ENCODE data around the gene ANKRD11. TPM values are rescaled to one million over a fixed set of nuclear protein-coding genes. Genes with fewer than 3 reads are reported as not detected.
"Not testable (repeated sequence)": the region's sequence is repeated elsewhere in the genome, so short reads cannot be mapped to it uniquely, and the experiment has no call there.

ANKRD11 gene
- total RNA-seq, 8 experiments from 2014 or later, result 22.6 to 148 (median 52.5) TPM

GRCh38 chr16:89472711-89473075, 17.7 kb downstream of the ANKRD11 start:
- in situ Hi-C loops (cut with MboI; ENCODE audit: low pct_unique_long_range_greater_than_20kb in 2 of 9, low sequenced_read_pairs in 9 of 9, unreplicated experiment in 9 of 9), result no loop called here
- WGBS, 10 experiments, result 33 to 100% (median 100%) methylated on average over 1 to 2 of the region's 2 CpGs; no CpG with 5 or more reads in 3 of the 10 experiments
- Histone ChIP-seq H3K4me3 (no peak overlapping the region), H3K27ac (no peak overlapping the region), H3K4me1 (replicated peaks in 1 of 2) (peaks cover 8 to 18% of the 10 kb centered on the region in 2 donors)
- no peak for ATAC-seq (replicated peaks in 6 of 8)

DNA sequence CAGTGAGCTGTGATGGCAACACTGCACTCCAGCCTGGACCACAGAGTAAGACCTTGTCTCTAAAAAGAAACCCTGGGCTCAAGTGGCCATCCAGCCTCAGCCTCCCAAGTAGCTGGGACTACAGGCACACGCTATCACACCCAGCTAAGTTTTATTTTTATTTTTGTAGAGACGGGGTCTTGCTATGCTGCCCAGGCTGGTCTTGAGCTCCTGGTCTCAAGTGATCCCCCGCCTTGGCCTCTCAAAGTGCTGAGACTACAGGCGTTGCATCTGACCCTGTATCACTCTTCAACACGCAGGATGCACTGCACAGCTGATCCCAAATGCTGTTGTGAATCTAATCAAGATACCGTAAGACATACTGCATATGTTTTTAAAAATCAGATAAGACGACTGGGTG, 23.0 kb downstream of the ANKRD11 start:
- ATAC-seq (replicated peaks in 6 of 8), result no peak
- H3K27ac ChIP-seq, result no peak overlapping the region
- H3K4me3 ChIP-seq, result no peak overlapping the region
- peaks cover 3% of the 10 kb centered on the region in 2 donors for H3K4me1 ChIP-seq (replicated peaks in 1 of 2)
- in situ Hi-C loops (cut with MboI; ENCODE audit: low pct_unique_long_range_greater_than_20kb in 2 of 9, low sequenced_read_pairs in 9 of 9, unreplicated experiment in 9 of 9), result no loop called here
- 75 to 100% (median 100%) methylated on average over 1 to 6 of the region's 7 CpGs; no CpG with 5 or more reads in 4 of the 10 experiments for WGBS, 10 experiments

GRCh38 chr16:89466920-89467319, 23.4 kb downstream of the ANKRD11 start:
- Histone ChIP-seq H3K4me1 (replicated peaks in 1 of 2) (peaks cover 0 to 3% of the 10 kb centered on the region in 2 donors), H3K4me3 (no peak overlapping the region), H3K27ac (no peak overlapping the region)
- WGBS, 10 experiments, result 98 to 100% (median 100%) methylated on average over 1 to 4 of the region's 5 CpGs; no CpG with 5 or more reads in 6 of the 10 experiments
- in situ Hi-C loops (cut with MboI; ENCODE audit: low pct_unique_long_range_greater_than_20kb in 2 of 9, low sequenced_read_pairs in 9 of 9, unreplicated experiment in 9 of 9), result no loop called here
- ATAC-seq (replicated peaks in 6 of 8), result no peak

GRCh38 chr16:89463312-89463711, 27.0 kb downstream of the ANKRD11 start:
- no CpG with 5 or more reads among the region's 5 CpGs for WGBS, 10 experiments
- H3K27ac ChIP-seq; H3K4me1 ChIP-seq (replicated peaks in 1 of 2); H3K4me3 ChIP-seq; in situ Hi-C loops (cut with MboI; ENCODE audit: low pct_unique_long_range_greater_than_20kb in 2 of 9, low sequenced_read_pairs in 9 of 9, unreplicated experiment in 9 of 9); ATAC-seq (replicated peaks in 6 of 8): not testable (repeated sequence)

DNA sequence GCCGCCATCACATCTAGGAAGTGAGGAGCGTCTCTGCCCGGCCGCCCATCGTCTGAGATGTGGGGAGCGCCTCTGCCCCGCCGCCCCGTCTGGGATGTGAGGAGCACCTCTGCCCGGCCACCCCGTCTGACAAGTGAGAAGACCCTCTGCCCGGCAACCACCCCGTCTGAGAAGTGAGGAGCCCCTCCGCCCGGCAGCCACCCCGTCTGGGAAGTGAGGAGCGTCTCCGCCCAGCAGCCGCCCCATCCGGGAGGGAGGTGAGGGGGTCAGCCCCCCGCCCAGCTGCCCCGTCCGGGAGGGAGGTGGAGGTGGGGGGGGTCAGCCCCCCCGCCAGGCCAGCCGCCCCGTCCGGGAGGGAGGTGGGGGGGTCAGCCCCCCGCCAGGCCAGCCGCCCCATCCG, 27.7 kb downstream of the ANKRD11 start:
- in situ Hi-C loops (cut with MboI; ENCODE audit: low pct_unique_long_range_greater_than_20kb in 2 of 9, low sequenced_read_pairs in 9 of 9, unreplicated experiment in 9 of 9); ATAC-seq (replicated peaks in 6 of 8); H3K27ac ChIP-seq; H3K4me1 ChIP-seq (replicated peaks in 1 of 2); H3K4me3 ChIP-seq: not testable (repeated sequence)
- no CpG with 5 or more reads among the region's 30 CpGs for WGBS, 10 experiments

GRCh38 chr16:89461890-89462289, 28.5 kb downstream of the ANKRD11 start:
- in situ Hi-C loops (cut with MboI; ENCODE audit: low pct_unique_long_range_greater_than_20kb in 2 of 9, low sequenced_read_pairs in 9 of 9, unreplicated experiment in 9 of 9); H3K4me3 ChIP-seq; H3K27ac ChIP-seq; H3K4me1 ChIP-seq (replicated peaks in 1 of 2); ATAC-seq (replicated peaks in 6 of 8): not testable (repeated sequence)
- WGBS, 10 experiments, result 83 to 100% methylated on average over 1 to 2 of the region's 15 CpGs; no CpG with 5 or more reads in 8 of the 10 experiments

- no peak for ATAC-seq (replicated peaks in 6 of 8)
- H3K4me1 ChIP-seq (replicated peaks in 1 of 2), result peaks cover 0 to under 1% of the 10 kb centered on the region in 2 donors
- in situ Hi-C loops (cut with MboI; ENCODE audit: low pct_unique_long_range_greater_than_20kb in 2 of 9, low sequenced_read_pairs in 9 of 9, unreplicated experiment in 9 of 9), result no loop called here
- 80 to 100% (median 92%) methylated on average over 1 to 5 of the region's 6 CpGs; no CpG with 5 or more reads in 3 of the 10 experiments for WGBS, 10 experiments
- H3K27ac ChIP-seq, result no peak overlapping the region
- no peak overlapping the region for H3K4me3 ChIP-seq
These were observed 29.8 kb downstream of the ANKRD11 start for GRCh38 chr16:89460556-89460955.

DNA sequence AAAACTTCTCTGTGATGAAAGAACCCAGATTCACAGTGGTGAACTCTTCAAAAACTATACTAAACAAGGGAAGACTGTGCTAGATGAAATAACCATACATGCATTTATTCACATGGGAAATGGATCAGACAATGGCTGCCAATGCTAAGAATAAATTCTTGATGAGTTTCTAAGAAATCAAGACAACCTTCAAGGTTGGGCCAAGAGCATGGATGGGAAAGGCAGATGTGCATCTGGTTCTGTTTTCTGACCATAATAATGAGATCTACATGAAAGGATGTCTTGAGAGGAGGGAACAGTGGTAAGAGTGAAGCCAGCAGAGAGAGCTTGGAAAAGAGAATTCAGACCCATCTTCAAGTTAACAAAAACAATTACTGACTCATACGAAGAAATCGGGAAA, 31.4 kb downstream of the ANKRD11 start:
- peak in 3 of 8 experiments; percentile 28 to 46 (median 46) for ATAC-seq (replicated peaks in 6 of 8)
- no peak overlapping the region for H3K27ac ChIP-seq
- 10 to 96% (median 90%) methylated on average over 2 of the region's 2 CpGs; no CpG with 5 or more reads in 1 of the 10 experiments for WGBS, 10 experiments
- H3K4me1 ChIP-seq (replicated peaks in 1 of 2), result peaks cover under 1 to 3% of the 10 kb centered on the region in 2 donors
- in situ Hi-C loops (cut with MboI; ENCODE audit: low pct_unique_long_range_greater_than_20kb in 2 of 9, low sequenced_read_pairs in 9 of 9, unreplicated experiment in 9 of 9), result no loop called here
- no peak overlapping the region for H3K4me3 ChIP-seq

DNA sequence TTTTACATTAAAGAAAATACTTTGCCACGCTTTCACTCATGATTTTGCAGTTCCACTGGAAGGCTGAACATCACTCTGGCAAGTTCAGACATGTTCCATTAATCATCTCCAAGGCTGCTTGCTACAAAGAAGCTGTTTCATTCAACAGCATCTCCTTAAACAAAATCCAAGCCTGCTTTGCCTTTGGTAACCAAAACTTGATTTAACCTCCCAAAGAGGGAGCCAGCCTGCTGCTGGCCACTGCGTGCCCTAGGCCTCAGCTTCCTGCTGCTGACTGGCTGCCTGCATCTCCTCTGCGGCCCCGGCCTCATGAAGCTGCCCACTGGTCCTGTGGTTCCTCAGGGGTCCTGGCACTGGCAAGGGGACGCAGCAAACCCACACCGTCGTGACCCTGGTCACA, 31.8 kb downstream of the ANKRD11 start:
- peak in 3 of 8 experiments; percentile 16 to 39 (median 36) for ATAC-seq (replicated peaks in 6 of 8)
- H3K4me3 ChIP-seq, result no peak overlapping the region
- no peak overlapping the region for H3K27ac ChIP-seq
- in situ Hi-C loops (cut with MboI; ENCODE audit: low pct_unique_long_range_greater_than_20kb in 2 of 9, low sequenced_read_pairs in 9 of 9, unreplicated experiment in 9 of 9), result no loop called here
- WGBS, 10 experiments, result 59 to 100% (median 99%) methylated on average over 2 to 5 of the region's 7 CpGs; no CpG with 5 or more reads in 4 of the 10 experiments
- H3K4me1 ChIP-seq (replicated peaks in 1 of 2), result peaks cover 4 to 7% of the 10 kb centered on the region in 2 donors

DNA sequence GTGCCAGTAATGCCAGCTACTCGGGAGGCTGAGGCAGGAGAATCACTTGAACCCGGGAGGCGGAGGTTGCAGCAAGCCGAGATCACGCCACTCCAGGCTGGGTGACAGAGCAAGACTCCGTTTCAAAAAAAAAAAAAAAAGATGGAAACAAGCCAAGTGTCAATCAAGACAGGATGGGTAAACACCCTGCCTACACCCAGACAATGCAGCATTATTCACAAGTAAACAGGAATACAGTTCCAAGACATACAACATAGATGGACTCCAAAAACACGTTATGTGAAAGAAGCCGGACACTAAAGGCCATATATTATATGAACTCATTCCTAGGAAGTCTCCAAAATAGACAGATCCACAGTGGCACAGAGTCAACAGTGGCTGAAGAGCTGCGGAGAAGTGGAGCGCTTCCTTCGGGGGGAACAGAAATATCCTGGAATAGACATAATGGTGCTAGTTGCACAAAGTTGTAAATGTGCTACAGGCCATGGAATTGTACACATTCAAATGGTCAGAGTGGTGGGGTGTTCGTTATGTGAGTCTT, 33.9 kb downstream of the ANKRD11 start:
- H3K27ac ChIP-seq, result no peak overlapping the region
- 73 to 100% (median 91%) methylated on average over 1 to 11 of the region's 12 CpGs; no CpG with 5 or more reads in 2 of the 10 experiments for WGBS, 10 experiments
- H3K4me3 ChIP-seq, result no peak overlapping the region
- in situ Hi-C loops (cut with MboI; ENCODE audit: low pct_unique_long_range_greater_than_20kb in 2 of 9, low sequenced_read_pairs in 9 of 9, unreplicated experiment in 9 of 9), result no loop called here
- peak in 1 of 8 experiments; percentile 52 for ATAC-seq (replicated peaks in 6 of 8)
- peaks cover 7 to 8% of the 10 kb centered on the region in 2 donors for H3K4me1 ChIP-seq (replicated peaks in 1 of 2)

DNA sequence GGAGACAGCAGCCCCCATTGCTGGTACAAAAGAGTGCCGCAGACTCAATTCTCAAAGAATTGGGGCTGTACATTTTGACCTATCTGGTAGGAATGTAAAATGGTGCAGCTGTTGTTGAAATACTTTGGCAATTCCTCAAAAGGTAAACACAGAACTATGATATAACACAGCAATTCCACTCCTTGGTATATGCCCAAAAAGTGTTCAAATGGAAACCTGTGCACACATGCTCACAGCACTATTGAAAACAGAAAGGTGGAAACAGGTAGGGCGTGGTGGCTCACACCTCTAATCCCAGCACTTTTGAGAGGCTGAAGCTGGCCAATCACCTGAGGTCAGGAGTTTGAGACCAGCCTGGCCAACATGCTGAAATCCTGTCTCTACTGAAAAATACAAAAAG, 34.7 kb downstream of the ANKRD11 start:
- H3K4me3 ChIP-seq, result no peak overlapping the region
- peaks cover 7 to 8% of the 10 kb centered on the region in 2 donors for H3K4me1 ChIP-seq (replicated peaks in 1 of 2)
- in situ Hi-C loops (cut with MboI; ENCODE audit: low pct_unique_long_range_greater_than_20kb in 2 of 9, low sequenced_read_pairs in 9 of 9, unreplicated experiment in 9 of 9), result no loop called here
- no peak for ATAC-seq (replicated peaks in 6 of 8)
- H3K27ac ChIP-seq, result no peak overlapping the region
- WGBS, 10 experiments, result 80 to 100% (median 100%) methylated on average over 1 to 2 of the region's 2 CpGs; no CpG with 5 or more reads in 3 of the 10 experiments

- ATAC-seq (replicated peaks in 6 of 8), result no peak
- Histone ChIP-seq H3K4me3 (no peak overlapping the region), H3K27ac (no peak overlapping the region), H3K4me1 (replicated peaks in 1 of 2) (peaks cover 8% of the 10 kb centered on the region in 2 donors)
- WGBS, 10 experiments, result 100% methylated on average over 1 of the region's 2 CpGs; no CpG with 5 or more reads in 5 of the 10 experiments
- in situ Hi-C loops (cut with MboI; ENCODE audit: low pct_unique_long_range_greater_than_20kb in 2 of 9, low sequenced_read_pairs in 9 of 9, unreplicated experiment in 9 of 9), result no loop called here
These were observed 35.2 kb downstream of the ANKRD11 start for GRCh38 chr16:89455178-89455577.

DNA sequence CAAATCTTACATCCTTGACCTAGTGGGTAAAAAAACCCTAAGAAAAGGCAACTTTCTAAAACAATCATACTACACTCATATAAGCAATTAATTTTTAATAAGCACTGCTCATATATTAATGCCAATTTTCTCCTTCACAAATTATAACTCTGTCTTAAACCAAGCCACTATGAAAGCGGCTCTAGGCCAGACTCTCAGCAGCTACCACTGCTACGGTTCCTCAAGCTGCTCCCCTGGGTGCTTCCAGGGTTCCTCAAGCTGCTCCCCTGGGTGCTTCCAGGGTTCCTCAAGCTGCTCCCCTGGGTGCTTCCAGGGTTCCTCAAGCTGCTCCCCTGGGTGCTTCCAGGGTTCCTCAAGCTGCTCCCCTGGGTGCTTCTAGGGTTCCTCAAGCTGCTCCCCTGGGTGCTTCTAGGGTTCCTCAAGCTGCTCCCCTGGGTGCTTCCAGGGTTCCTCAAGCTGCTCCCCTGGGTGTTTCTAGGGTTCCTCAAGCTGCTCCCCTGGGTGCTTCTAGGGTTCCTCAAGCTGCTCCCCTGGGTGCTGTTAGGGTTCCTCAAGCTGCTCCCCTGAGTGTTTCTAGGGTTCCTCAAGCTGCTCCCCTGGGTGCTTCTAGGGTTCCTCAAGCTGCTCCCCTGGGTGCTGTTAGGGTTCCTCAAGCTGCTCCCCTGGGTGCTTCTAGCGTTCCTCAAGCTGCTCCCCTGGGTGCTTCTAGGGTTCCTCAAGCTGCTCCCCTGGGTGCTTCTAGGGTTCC, 35.8 kb downstream of the ANKRD11 start:
- H3K27ac ChIP-seq; in situ Hi-C loops (cut with MboI; ENCODE audit: low pct_unique_long_range_greater_than_20kb in 2 of 9, low sequenced_read_pairs in 9 of 9, unreplicated experiment in 9 of 9); ATAC-seq (replicated peaks in 6 of 8); H3K4me3 ChIP-seq: not testable (repeated sequence)
- peaks cover 8 to 13% of the 10 kb centered on the region in 2 donors for H3K4me1 ChIP-seq (replicated peaks in 1 of 2)
- WGBS, 10 experiments, result 100% methylated on average over 1 of the region's 3 CpGs; no CpG with 5 or more reads in 9 of the 10 experiments

Data from motor neuron (in vitro differentiated cells).